HTERT RPE-1 (cell line): ENCODE results near the gene STX5.
"Not testable (repeated sequence)": the region's sequence is repeated elsewhere in the genome, so short reads cannot be mapped to it uniquely, and the experiment has no call there.

Experiments used
- in situ Hi-C: fragments of 300-500 bp; cut with MboI; formaldehyde crosslinking; loops from 4 replicates; pipeline ENCODE4 v1.14.3; 2020; ENCODE audit warnings: low sequenced_read_pairs

Gene STX5

DNA sequence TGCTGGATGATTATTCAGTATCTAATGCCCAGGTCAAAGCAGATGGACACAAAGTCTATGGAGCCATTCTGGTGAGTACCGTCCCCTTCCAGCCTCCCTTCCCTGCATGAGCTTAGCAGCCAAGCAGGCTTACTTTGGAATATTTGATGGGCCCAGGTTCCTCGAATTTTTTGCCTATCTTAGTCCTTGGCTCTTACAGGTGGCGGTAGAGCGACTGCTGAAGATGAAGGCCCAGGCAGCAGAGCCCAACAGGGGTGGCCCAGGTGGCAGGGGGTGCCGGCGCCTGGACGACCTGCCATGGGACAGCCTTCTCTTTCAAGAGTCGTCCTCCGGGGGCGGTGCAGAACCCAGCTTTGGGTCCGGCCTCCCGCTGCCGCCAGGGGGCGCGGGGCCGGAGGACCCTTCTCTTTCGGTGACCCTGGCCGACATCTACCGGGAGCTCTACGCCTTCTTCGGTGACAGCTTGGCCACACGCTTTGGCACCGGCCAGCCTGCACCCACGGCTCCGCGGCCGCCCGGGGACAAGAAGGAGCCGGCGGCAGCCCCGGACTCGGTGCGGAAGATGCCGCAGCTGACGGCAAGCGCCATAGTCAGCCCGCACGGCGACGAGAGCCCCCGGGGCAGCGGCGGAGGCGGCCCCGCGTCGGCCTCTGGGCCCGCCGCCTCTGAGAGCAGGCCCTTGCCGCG lies 45.4 kb downstream of the STX5 start:
- in situ Hi-C loops: no loop called here

DNA sequence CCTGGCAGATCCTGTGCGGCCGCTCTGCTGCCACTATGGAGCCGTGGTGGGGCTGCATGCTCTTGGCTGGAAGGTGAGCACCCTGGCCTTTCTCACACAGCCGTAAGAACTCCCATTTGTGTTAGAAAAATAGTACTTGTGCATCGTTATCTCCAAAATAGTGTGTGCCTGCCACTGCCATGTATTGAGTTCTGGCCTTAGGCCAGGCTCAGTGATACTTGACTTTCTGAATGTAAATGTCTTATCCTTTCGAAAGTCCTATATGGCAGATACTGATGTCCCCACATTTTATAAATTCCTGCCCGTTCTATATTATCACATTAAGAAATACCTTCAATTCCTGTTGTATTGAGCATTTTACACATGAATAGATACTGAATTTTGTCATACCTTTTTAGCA lies 49.1 kb downstream of the STX5 start:
- in situ Hi-C loops: no loop called here

DNA sequence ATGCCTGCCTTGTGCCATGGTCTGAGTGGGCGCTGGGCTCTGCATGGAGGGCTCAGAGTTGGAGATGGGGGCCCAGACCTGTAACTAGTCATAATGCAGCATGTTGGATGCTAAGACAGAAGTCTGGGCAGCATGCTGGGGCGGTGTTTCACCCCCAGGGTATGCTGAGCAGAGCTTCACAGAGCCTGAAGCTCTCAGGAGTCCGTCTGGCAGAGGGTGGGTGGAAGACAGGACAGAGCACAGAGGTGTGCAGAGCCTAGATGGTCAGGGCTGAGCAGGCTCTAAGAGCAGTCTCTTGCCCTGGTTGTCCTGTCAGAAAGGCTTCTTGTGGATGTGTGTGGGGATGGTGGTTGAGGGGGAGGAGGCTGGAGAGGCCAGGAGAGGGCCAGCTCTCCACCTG lies 53.4 kb downstream of the STX5 start:
- in situ Hi-C loops: no loop called here

DNA sequence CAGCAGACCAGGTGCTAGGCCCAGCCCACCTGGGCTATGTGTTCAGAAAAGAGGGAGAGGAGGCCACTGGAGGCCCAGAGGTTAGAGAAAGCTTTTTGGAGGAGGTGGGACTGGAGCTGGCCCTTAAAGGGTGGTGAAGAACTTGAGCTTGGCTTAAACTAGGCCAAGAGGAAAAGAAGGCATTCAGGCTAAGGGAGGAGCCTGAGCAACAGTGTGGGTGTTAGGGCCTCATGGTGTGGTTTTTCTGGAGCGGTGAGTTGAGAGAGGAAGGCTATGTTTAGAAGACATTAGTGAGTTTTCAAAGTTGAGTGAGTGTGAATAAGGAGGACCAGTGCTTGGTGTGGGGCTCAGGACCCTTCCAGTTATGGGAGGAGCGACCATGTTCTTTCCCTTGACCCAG lies 54.5 kb downstream of the STX5 start:
- in situ Hi-C loops: no loop called here

DNA sequence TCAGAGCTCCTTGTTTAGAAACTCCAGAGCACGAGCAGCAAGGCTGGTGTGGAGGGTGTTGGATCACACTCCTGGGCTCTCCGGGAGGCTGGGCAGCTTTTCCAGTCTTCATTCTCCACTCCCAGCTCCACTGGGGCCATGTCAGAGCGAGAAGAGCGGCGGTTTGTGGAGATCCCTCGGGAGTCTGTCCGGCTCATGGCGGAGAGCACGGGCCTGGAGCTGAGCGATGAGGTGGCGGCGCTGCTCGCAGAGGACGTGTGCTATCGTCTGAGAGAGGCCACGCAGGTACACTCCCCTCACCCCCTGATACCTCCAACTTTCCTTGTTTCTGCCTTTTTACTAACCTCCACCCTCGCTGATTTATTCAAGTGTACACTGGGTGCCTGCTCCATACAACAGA lies 56.2 kb downstream of the STX5 start:
- in situ Hi-C loops: no loop called here

DNA sequence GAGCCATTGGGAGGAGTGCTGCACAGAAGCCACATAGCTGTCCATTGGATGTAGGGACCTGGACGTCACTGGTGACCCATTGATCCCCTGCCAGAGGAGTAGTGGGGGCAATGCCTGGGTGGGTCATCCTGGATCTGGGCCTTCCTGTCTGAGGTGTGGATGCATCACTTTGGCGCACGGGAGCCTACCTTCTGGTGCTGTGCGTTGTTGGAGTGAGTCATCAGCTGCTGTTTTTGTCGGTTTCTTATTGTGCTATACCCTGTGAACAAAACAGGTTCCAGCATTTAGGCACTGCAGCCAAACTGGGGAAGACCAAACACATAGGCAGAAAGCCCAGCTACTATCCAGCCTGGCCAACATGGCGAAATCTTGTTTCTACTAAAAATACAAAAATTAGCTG lies 57.4 kb downstream of the STX5 start:
- in situ Hi-C loops: no loop called here

DNA sequence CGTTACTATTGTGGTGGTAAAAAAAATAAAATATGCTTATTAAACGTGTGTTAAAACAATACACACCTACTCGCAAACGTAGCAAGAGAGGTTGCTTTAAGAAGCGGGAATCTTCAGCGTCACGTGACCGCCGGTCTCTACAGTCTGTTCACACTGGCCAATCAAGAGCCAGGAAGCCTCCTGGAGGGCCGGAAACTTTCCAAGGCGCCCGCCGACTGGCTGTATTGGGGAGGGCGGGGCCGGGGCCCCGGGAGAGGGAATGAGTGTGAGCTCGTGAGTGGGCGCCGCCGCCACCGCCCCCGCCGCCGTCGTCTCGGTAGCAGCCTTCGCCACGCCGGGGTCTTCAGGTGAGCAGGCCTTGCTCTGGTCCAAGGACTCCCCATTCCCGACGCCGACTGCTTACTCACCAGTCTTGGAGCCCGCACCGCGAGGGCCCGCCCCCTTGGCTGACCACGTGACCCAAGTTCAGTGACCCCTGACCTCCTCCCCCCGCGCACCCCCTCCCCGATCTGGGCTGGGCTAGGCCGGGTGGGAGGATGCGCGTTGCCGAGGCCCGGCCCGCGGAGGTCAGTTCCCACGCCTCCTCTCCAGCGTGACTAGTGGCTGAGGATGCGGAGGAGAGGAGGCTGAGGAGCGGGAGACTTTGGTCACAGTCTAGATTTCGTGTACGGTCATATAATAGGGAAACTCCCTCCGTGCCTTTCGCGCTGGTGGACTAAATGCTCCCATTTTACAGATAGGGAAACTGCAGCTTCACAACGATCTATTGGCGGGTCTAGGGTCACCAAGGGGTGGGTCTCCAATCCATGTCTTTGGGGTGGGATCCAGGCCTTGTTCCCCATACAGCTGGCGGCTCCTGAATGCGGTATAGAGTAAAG lies 60.5 kb downstream of the STX5 start, which contains the start of gene TAF6L:
Gene TAF6L (plus strand): TSS at position 253 of the 878 bp plus-strand sequence. CDS start 4,388 bp downstream, outside the sequence.
- in situ Hi-C loops: no loop called here

DNA sequence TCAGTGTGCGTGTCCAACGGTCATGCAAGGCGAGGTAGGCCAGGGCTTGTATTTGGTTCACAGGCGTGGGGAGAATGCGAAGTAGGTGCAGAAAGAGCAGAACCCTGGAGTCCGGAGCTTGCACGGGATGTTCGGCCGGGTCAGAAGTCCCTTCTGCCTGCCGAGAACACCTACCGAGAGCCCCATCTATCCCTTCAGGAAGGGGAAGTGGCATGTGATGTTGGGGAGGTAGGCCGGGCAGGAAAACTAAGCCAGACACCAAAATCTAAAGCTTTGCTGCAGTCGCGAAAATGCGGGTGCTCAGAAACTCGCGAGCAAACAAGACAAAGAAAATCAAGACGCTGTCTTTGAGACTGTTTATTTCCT lies 61.1 kb downstream of the STX5 start:
- in situ Hi-C loops: no loop called here

DNA sequence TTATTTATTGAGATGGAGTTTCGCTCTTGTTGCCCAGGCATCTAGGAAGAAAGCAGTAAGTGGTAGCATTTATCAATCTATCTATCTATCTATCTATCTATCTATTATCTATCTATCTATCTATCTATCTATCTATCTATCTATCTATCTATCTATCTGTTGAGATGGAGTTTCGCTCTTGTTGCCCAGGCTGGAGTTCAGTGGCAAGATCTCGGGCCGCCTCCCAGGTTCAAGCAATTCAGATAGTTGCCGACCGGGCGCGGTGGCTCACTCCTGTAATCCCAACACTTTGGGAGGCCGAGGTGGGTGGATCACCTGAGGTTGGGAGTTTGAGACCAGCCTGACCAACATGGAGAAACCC lies 71.0 kb downstream of the STX5 start:
- in situ Hi-C loops: not testable (repeated sequence)

DNA sequence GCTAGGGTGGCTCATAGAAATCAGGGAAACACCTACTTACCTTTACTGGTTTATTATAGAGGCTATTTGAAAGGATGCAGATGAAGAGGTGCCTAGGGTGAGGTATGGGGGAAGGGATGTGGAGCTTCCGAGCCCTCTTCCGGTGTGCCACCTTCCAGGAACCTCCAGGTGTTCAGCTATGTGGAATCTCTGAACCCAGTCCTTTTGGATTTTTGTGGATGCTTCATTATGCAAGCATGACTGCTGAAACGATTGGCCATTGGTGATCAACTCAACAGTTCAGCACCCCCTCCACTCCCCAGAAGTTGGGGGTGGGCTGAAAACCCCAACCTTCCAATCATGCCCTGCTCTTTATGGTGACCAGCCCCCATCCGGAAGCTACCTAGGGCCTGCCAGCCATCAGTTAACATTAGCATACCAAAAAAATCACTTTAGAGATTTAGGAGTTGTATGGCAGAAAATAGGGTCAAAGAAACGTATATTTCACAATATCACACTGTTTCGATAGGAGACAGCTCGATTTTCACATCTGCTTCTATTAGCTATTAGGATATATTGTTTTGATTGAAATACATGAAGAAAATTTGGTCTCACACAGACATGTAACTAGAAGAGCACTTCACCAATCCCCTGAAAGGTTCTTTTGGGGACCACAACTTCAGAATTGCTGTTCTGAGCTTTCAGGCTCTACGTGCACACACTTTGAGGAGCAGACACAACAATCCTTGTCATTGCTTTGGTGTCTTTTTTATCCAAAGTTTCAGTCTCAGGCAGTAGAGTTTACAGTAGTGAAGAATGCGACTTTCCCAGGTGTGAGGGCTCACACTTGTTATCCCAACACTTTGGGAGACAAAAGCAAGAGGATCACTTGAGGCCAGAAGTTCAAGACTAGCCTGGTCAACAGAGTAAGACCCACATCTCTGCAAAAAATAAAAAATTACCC lies 73.7 kb downstream of the STX5 start:
- in situ Hi-C loops: no loop called here
